Fibroblast of skin of scalp (primary cell): ENCODE results near the gene SV2B.
A peak's percentile ranks its signal among the peaks of the same experiment; 100 is the strongest.

ENCODE experiments used
- DNase-seq: peaks from one replicate; pipeline ENCODE4 v3.0.0-alpha.2; 2013

Gene SV2B

GRCh38 chr15:91142106-91142744, 42.2 kb downstream of the SV2B start:
- DNase-seq, result no peak

GRCh38 chr15:91142946-91143345, 42.9 kb downstream of the SV2B start:
- DNase-seq, result no peak

- DNase-seq, result no peak
Observed at GRCh38 chr15:91146728-91147127, 46.7 kb downstream of the SV2B start.

DNA sequence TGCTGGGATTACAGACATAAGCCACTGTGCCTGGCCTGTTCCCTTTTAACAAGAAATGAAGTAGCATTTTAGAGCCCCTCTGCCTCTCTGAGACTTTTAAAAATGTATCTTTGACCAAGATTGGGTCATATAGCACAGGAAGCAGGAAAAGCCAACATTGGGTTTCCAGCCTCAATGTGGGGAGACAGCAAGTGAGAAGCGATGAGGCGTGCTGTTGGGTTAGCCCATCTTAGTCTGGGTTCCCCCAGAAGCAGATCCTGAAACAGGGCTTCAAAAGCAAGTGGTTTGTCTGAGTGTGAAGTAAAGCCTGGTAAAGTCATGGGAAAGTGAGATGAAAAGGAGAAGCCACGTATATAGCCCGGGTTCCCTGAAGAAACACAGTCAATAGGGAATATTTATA, 48.2 kb downstream of the SV2B start:
- no peak for DNase-seq

DNA sequence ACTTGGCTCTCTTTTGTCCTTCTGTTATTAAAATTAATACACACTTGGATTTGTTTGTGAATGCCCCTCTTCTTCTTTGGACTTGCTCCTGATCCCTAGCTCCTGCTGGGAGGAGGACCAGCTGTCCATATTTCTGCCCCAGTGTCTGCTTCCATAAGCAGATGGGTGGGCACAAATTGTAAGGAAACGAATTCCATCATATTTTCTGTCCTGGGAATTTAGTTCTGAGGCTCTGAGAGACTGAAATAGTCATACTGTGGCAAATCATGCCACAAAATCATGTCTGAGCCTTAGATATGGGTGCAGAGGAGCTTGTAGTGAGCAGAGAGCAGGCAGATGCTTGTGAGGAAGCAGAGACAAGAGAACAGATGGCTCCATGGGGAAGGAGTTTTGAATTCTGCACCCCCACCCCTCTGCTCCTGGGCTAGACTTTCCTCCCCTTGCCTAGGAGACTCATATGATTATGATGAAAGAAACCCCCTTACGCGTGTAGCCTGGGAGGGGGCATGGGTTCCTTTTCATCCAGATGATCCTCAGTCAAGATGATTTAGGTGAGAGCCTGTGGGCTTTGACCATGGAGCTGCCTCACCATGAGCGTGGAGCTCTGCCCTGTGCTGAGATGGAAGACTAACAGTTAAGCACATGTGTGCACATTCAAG, 50.6 kb downstream of the SV2B start:
- no peak for DNase-seq

DNA sequence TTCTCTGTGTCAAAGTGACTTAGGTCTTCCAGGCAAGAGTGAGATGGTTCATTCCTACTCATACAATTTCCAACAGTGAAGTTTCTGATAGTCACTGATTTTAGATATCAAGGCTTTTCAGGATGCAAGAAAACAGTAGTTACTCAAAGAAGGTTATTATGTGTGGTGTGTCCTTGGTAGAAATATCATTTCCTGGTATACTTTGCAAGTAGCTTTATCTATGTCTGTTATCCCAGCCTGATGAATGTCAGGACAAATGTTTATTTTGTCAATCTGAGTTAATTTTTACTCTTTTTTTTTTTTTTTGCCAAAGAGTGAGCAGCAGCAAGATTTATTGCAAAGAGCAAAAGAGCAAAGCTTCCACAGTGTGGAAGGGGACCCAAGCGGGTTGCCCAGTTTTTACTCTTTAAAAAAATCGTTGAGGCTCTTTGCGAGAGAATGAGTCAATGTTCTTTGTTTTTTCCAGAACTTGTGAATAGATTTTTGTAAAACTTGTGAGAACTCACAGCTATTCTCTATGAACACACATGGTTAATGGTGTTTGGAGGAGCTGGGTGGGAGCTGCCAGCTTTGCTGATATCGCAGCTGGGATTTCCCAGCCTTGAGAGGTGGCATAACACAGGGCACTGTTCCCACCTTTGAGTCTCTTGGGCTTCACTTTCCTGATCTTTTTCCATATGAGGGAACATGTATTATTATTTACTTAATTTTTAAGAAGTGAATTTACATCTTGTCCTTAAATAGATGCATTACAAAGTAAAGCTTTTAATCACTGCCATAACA, 51.9 kb downstream of the SV2B start:
- no peak for DNase-seq

GRCh38 chr15:91152896-91153581, 53.0 kb downstream of the SV2B start:
- no peak for DNase-seq

DNA sequence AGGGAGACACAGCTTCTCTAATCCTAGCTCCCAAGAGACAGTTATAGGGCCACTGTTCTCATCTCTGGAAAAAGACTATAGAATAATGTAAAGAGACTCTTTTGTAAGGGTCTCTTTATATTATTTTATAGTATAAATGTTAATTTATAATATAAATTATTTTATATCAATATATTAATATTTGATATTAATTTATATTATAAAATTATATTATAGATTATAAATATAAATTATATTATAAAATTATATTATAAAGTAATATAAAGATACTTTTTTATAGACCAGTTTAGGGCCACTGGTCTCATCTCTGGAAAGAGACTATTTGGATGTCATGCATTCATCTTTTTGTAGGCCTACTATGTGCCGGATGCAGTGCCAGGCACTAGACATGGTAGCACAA, 53.9 kb downstream of the SV2B start:
- no peak for DNase-seq

DNA sequence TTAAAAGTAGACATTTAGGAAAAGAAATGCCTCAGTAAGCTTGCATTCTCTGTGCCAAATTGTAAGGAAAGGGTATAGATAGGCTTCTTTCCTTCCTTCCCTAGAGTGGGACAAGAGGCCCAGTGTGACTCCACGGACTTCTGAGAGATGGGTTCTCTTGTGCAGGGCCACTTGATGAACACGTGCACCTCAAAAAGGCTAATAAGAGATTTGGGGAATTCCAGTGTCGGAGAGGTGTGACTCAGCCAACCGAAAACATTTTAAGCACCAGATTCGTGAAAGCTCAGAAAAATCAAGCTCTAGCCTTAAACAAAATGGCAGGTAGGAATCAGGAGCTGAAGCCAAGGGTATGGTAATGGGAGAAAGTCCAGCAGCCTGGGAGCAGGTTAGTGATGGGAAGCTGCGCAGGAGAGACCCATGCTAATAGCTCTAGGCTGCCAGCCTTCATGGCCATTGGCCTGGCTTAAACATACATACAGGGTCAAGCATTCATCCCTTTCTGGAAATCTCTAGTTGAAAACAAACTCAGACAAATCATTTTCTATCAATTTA, 56.2 kb downstream of the SV2B start:
- DNase-seq, result no peak

DNA sequence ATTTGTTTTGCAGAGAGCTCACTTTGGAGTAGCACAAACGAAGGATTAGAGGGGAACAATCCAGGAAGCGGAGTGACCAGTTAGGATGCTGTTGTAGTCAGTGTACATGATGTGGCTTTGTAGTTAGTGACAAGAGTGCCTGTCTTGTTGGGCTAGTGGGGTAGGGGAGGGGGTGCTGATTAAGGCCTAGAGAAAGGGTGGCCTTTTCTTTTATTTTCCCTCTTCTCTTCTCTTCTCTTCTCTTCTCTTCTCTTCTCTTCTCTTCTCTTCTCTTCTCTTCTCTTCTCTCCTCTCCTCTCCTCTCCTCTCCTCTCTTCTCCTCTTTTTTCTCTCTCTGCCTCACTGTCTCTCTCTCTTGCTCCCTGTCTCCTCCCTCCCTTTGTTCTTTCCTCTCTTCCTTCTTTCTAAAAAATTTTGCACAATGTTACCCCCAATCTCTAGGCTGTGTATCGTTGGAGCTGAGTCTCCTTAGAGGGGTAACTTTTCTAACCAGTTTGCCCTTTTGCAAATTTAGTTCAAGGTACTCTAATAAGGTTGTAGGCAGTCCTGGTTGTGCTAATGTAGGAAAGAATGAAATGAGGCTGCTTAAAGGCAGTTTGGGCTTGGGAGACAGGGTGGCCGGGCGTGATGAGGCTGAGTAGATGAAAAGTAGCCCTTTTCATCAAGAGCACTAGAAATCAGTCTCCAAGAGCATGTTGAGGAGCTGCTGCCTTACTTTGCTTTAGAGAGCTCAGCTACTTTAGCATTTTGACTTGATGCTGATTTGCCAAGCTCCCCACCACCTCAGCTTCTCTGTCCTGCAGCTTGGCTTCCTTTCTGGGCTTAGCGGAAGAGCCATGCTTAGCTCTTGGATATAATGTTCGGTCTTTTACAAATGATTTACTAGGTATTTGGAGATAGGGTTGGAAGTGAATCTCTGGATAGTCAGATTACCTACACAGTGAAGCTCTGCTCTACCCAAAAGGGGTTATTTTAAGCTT, 58.6 kb downstream of the SV2B start:
- DNase-seq, result no peak

GRCh38 chr15:91165850-91166249, 65.8 kb downstream of the SV2B start:
- no peak for DNase-seq

DNA sequence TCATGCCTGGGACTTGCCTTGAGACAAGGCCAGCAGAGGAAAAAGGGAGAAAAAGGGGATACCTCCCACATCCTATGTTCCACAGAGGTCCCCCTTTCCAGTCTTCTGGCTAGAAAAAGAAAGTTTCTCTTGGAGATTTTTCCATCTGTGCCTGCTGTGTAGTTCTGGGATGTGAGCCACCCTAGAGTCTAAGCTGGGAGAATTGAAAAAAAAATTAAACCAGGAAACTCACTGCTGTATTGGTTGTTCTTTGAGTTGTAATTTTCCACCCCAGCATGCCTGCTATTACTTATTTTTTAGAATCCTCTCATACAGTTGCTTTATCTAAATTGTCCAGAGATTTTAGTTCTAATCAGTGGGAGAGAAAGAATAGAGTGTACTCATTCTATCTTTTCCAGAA, 68.4 kb downstream of the SV2B start:
- no peak for DNase-seq

- no peak for DNase-seq
Observed at GRCh38 chr15:91171334-91171733, 71.3 kb downstream of the SV2B start.

DNA sequence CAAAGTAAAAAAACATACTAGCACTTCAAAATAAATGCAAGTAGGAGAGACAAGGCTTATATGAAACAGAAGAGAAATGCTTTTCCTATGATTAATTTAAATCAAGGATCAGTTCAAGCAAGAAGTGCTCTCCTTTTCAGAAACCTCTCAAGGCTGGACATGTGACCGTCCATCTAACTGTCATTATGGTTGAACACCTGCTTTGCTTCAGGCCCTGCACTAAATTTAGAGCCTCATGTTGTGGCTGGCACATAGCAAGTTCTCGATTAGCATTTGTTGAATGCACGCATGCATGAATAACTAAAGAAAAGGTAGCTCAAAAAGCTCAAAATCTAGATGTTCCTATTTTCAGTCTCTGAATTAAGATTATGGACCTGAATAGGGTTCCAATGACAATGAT, 82.0 kb downstream of the SV2B start:
- DNase-seq, result no peak

DNA sequence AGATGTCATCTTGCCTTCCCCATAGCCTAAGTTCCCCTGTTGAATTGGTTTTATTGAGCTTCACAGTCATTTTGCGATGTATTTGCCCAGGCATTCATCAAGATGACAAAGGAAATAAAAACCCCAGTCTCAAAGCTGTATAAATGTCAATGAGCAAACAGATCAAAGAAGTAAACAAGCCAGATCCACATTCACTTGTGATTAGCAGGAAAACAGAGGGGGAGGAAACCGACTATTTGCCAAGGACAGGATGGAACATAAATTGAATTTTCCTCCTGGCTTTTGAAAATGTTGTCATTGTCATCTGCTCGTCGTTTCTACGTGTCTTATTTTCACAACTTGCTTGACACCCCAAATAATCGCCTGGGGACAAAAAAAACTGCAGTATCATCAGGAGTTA, 83.5 kb downstream of the SV2B start:
- DNase-seq, result no peak

DNA sequence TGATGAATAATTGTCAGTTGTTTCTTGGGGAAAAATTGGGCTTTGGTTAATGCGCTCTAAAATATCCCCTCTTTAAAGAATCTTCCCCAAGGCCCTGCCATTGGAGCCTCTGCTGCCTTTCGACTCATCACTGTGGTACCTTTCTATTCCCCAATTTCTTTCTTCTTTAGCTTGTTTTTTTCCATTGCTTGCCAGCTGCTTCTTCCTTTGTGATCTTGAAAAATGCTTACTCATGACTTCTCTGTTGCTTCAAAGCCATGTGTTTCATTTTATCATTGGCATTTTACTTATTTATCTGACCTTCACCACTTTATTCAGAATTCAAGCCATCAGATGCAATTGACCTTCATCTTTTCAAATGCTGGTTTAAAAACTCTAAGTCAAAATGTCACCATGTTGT, 84.4 kb downstream of the SV2B start:
- no peak for DNase-seq

DNA sequence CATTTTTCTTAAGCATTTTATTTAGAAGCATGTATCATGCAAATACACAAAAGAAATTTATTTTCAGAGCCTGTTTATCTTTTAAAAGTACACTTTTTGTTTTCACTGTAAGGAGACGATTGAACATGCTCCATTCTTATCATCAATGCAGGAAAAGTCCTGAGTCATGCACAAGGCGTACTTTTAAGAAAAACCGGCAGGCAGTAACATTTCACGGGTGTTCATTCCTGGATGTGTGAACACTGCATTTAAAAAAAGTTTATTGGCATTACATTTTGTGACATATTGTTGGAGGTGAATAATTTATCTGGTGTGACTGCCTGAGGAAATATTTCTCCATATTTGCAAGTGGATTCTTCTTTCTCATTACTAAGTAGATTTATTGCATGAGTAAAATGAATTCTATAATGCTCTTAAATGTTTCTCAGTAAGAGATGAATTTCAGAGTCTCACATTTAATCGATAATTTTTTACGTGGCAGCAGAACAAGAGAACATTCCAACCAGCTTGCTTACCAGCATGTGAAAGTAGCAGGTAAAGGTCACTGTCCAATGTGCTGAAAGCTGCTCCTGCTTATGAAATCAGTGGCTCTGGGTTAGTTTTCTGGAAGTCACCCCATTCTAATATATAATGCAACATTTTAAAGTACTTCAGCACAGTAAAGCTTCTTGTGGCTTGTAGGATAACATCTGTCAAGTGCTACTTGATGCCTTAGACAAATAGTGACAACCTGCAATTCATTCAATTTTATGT, 87.0 kb downstream of the SV2B start:
- DNase-seq, result peak; percentile 3

DNA sequence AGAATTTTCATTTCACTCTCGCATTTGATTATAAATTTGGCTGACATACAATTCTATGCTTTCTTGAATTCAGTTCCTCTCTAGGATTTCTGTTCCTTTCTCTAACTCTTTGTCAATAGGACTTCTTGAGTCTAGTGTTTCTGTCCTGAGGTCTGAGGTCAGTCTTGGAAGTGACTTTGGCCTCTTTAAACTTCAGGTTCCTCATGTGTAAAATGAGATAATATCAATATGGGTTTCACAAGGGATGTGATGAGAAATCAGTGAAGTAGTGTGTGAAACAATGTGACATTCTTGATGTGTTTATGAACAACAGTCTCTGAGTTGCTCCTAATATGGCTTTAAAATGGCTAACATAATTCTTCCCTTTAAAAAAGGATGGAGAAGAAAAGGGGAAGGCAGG, 92.2 kb downstream of the SV2B start:
- no peak for DNase-seq

- DNase-seq, result no peak
Observed at GRCh38 chr15:91192690-91193377, 92.8 kb downstream of the SV2B start.

DNA sequence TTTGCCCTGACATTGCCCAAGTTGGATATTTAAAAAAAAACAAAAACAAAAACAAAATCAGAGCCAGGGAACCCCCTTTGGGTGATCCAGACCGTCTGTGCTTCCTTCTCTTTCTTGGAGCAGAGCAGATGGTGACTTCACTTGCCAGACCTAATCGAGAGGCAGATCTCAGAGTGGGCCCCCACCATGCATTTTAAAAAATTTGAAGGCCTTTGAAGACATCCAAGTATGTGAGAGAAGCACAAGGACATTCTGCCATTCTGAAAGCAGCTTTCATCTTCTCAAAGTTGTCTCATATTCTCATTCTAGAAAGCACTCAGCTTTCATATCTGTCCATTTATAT, 93.3 kb downstream of the SV2B start:
- DNase-seq, result no peak

- no peak for DNase-seq
Observed at GRCh38 chr15:91196127-91196526, 96.1 kb downstream of the SV2B start.
